GM10847 (cell line): ENCODE results near the gene MYEOV.

Experiments used
- POLR2A ChIP-seq: IDR thresholded peaks from 2 replicates; pipeline ENCODE4 v1.6.1; 2011; ENCODE audit not compliant: insufficient read length; ENCODE audit errors: extremely low read depth

MYEOV gene

DNA sequence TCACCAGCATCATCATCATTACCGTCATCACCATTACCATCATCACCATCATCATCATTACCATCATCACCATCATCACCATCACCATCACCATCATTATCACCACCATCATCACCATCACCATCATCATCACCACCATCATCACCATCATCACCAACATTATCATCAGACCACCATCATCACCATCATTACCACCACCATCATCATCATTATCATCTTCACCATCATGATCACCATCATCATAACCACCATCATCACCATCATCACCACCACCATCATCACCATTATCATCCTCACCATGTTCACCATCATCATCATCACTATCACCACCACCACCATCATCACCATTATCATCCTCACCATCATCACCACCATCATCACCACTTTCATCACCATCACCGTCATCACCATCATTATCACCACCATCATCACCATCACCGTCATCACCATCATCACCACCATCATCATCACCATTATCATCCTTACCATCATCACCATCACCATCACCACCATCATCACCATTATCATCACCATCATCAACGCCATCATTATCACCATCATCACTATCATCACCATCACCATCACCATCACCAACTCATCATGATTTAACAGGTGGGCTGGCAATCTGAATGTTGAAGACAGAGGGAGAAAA lies 2.4 kb upstream of the MYEOV start:
- TF ChIP-seq POLR2A = no peak

DNA sequence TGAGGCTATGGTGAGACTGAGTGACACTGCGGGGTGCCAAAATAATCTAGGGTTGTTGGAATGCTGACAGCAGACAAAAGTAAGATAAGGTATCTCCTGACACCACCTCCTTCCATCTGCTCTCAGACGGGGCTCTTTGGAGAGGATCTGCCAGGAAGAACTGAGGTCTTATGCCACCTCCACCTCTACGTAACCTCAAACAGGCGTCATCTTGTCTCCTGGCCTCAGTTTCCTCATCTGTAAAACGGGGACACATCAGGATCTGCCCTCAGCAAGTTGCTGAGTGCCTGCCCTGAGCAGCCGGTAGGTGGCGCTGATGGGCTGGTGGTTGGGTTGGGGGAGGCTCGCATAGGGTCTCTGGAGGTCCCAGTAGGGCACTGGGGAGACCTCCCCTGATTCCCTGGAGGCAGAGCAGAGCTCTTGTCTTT lies 1.7 kb upstream of the MYEOV start:
- no peak for TF ChIP-seq POLR2A

DNA sequence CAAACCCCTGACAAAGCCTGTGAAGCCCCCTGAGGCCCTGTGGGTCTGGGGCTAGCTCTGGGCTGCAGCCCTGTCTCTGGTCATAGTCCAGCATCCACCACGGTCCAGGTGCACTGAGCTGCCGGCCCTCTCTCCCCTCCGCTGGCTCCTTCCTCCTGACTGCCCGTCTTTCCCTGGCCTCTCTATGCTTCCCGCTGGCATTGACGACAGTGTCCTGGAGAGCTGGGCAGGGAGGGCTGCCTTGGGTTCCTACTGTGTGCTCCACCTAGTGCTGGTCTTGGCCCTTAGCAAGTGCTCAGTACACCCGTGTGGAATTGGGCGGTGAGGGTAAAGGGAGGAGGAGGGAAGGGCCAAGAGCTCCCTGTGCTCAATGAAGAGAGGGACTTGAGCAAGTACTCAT lies 868 bp upstream of the MYEOV start:
- no peak for TF ChIP-seq POLR2A

DNA sequence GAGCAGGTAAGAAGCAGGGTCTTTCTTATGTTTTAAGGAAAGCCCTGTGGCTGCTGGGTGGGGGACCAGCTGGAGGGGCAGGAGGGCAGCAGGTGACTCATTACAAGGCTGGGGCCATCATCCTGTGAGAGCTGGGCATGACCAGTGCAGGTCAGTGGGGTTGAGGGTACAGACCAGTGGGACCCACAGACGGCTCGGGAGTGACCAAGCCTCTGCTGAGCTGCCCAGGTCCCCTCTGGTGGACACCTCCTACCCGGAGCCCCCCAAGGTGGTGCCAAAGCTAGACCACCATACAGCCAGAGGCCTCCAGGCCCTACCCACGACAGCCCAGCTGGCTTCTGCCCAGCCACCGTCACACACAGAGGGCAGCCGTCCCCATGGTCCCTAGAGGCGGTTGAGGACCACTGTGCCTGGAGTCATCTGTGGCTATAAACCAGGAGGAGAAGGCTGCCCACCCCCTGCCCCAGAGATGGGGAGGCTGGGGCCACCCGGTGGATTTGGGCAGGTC lies 670 bp downstream of the MYEOV start:
- TF ChIP-seq POLR2A = no peak

DNA sequence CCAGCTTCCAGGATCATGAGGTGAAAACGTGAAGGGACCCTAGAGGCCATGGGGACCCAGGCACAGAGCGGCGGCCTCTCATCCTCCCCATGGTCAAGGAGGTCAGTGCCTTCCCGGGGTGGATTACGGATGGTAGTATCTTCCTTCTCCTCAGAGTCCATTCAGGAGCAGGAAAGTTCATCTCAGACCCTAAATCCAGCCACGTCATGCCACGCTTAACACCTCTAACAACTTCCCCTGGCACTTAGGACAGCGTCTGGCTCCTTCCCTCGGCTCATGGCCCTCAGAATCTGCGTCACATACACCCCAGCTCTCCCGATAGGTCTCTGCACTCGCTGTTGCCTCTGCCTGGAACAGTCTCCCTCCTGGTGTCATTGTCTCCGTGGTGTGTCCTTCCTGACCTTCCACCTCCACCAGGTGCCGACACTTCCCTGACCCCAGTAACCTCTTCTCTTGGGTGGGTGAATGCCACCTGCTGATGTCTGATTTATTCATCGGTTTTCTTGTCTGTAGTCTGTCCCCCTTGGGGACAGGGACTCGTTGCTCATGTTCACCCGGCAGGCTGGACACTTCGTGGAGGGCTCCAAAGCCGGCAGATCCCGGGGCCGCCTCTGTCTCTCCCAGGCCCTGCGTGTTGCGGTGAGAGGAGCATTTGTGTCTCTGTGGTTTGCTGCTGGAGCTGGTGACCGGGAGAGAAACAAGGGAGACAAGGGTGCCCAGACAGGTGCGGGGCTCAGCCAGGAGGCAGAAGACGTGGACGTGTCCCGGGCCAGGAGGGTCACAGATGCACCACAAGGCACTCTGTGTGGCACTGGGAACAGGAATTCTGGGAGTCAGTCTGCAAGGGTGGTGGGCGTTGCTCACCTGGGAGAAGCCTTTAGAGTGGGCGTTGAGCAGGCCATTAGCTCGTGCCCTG lies 1.4 kb downstream of the MYEOV start:
- TF ChIP-seq POLR2A = no peak

DNA sequence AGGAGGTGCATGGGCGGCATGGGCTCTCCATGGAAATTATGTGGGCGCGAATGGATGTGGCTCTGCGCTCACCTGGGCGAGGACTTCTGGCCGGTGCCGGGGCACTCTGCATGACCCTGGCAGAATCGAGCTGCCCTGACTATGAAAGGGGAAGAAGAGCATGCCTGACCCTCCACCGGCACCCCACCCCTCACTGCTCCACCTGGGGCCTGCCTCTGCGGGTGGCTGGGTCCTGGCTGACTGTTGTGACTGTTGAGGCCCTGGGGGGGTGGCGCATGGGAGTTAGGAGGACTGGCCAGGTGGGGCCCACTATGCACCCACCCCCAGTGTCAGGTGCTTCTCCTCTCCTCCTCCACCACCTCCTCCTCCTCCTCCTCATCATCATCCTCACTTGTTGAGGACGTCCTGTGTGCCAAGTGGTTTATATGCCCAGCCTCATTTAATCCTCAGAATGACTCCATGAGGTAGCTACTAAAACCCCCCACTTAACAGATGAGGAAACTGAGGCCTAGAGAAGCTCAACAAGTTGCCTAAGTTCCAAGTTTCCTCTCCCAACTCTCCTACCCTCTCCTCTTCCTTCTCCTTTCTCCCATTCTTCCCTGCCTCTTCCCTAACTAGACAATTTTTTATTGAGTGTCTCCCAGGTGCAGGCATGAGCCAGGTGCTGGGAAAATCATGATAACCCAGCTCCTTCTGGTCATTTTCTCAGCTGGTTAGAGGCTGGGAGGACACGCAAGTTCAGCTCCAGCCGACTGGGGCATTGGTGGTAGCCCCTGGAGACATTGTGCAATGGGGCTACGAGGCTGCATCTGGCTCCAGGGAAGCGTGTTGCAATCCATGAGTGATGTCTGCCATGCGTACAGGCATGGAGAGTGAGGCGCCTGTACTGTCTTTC lies 2.3 kb downstream of the MYEOV start:
- TF ChIP-seq POLR2A = no peak

DNA sequence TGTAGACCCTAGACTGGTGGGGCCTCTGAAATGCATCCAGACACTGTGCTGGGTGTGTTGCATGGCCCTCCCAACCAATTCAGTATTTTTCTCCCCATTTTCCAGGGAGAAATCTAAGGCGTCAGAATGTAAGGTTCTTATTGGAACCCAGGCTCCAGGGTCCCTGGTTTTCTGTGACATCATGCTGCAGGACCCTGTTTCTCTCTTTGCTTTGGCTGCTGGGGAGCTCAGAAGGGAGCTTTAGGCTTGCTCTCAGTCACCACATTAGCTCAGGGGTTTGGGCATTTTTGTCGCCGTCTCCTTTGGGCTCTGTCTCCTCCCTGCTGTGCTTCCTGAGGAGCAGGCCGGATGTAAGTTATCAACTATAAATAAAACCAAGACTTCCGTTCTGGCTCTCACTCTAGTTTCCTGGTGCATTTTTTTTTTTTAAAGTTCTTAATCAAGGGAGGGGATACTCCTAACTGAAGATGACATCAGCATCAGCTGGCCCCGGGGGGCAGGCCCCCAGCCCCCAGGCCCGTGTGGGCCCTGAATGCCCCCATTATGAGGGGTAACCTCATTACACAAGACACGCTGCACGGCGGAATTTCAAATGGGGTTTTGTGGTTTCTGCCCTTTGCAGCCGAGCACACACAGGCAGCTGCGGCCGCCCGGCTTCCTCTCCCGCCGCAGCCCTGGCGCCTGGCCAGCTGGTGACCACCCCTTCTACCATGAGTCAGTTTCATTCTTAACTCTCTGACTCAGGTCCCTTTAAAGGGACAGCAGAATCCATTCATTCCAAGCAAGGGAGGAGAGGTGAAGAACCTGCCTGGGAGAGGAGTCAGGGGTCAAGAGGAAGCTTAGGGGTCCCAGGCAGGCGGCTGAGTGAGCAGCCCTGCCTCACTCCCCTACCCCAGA lies 3.2 kb downstream of the MYEOV start:
- TF ChIP-seq POLR2A = no peak

DNA sequence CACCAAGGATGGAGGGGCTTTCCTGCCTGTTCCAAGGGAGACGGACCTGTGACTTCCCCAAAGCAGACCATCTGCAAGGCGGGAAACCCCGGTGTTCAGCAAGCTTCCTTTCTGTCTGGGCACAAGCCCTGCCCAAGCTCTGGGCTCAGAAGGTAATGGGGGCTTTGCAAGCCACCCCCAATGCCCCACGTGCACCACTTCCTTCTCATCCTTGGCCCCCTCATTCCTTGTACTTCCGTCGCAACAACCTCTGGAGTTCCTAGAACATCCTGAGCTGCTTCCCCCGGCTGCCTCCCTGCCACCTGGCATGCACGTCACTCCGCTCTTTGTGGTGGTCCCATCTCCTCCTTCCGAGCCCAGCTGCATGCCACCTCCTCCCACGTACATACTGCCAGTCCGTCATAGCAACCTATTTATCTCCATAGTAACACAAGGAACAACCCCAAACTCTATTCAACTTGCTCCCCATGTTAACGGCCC lies 3.9 kb downstream of the MYEOV start:
- no peak for TF ChIP-seq POLR2A

DNA sequence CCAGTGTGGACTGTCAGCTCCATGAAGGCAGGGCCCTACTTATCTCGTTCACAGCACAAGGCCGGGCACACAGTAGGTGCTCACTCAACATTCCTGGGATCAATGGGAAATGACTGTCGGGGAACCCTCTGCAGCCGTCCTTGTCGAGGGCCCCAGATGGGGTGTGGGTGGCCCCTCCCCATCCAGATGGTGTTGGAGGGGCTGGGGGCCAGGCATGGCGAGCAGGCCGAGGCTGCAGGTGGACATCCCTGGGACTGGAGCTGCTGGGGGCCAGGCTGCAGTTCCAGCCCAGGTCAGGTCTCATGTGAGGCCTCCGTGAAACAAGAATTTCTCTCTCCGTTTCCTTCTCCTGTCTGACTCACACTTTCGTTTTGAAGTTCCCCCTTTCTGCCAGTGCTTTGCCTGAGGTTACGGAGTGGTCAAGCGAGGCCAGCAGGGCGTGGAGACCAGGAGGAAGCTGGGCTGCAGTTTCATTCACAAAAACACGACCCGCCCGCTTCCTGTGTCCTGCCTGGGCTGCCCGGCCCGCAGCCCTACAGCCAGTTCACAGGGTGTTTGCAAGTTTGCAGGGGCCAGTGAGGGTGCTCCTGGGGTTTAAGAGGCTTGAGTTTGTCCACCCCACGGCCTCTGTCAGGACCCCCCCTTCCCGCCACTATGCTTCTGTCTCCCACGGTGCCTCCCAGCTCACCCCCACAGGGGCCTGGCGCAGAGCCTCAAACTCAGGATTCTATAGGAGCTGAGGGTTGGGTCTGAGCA lies 4.5 kb downstream of the MYEOV start:
- TF ChIP-seq POLR2A = no peak

DNA sequence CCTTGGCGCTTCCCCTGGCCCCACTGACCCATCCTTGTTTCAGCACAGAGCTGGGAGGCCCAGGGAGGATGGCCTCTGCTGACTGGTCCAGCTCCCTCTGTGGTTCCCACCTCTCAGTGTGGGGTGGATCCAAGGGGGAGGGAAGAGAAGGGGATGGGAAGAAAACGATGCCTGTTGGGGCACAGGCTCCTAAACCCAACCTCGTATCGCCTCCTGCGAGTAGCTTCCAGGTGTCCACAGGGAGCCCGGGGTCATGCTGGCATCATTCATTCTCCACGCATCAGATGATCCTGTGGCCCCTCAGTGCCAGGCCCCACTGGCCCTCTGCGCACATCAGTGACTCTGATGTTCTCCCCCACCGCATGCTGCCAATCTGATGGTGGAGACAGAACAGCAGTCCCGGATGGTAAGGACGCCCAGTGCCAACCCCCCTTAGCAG lies 5.1 kb downstream of the MYEOV start:
- TF ChIP-seq POLR2A = no peak

DNA sequence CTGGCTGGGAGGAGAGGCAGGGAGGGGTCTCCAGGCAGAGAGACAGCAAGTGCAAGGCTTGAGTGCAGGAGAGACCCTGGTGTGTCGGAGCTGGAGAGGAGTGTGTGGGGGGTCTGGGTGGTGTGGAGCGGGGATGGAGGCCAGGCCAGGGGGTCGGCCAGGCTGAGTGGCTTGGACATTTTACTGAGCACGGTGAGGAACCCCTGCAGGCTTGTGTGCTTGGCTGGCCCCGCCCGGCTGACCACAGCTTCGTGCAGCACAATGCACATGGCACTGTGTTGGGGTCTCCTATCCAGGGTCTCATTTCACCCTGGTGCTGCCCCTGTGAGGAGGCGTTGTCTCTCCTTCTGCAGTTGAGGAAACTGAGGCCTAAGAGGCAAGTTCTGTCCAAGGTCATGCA lies 5.6 kb downstream of the MYEOV start:
- TF ChIP-seq POLR2A = no peak

DNA sequence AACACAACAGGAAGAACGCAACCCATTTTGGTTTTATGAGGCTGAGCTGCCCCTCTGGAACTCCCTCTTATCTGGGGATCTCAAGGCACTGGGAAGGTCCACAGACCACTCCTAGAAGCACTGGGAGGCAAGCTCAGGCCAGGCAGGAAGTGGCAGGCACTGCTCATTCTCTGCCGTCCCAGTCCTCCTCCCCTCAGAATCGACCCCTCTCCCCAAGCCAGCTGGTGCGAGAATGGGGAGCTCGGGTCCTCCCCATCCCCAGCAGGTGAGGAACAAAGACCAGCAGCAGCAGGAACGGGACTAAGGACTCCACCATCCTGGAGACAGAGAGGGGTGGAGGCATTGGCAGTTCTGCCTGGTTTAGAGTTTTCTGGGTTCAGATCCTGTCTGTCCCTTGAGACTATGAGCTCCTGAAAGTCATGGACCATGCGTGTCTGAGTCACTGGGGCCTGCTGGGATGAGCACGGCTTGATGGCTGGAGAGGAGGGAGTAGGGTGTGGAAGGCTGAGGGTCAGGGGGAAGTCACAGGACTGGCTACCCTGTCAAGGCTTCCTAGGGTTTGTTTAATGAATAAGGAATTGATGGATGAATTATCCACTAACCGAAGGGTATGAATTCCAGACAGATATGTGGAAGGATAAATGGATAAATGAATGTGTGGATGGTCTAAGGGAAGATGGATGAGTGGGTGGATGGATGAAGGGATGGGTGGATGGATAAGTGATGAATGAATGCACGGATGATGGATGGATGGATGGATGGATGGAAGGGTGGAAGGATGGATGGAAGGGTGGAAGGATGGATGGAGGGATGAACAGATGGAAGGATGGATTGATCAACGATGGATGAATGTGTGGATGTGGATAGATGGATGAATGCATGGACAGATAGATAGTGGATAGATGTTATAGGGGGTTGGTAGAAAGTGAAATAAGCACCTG lies 6.4 kb downstream of the MYEOV start:
- TF ChIP-seq POLR2A = no peak

DNA sequence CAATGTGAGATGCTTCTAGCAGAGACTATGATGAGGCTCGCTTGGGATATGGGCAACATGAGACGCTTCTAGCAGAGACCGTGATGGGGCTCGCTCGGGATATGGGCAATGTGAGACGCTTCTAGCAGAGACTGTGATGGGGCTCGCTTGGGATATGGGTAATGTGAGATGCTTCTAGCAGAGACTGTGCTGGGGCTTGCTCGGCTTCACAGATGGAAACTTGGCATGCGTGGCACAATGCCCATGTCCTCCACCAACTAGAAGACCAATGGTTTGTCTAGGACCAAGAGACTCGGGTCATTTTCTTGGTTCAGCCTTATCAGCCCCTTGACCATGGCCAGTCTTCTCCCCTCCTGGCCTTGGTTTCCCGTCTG lies 7.1 kb downstream of the MYEOV start:
- no peak for TF ChIP-seq POLR2A
